GM19351 (cell line): ENCODE data around the gene TRIM43B.
"Not testable (repeated sequence)": the region's sequence is repeated elsewhere in the genome, so short reads cannot be mapped to it uniquely, and the experiment has no call there.

Source experiments
- ATAC-seq: cut with Tn5 transposase; IDR thresholded peaks from one replicate; pipeline ENCODE4 v1.9.1; 2021; ENCODE audit warnings: mild to moderate bottlenecking, moderate library complexity; ENCODE audit not compliant: unreplicated experiment

TRIM43B gene

DNA sequence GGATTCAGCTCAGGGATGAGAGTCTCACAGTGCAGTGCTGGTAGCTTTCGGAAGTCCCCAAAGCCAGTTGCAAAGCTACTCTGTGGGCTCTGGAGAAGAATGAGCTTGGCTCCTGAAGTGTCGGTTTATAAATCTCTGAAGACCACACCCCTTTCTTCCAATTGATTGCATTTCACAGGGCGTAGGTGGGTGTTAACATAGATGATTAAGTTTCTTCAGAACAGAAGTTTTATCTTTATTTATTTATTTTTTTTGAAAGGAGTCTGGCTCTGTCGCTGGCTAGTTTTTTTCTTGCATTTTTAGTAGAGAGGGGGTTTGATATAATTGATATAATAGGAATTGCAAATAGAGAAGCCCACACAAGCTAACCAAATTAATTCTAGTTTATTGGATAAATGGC is at the start of gene TRIM43B:
TSS of gene TRIM43B (minus strand) at position 101 of the 400 bp plus-strand sequence. CDS start 2,040 bp downstream, outside the sequence.
- not testable (repeated sequence) for ATAC-seq

DNA sequence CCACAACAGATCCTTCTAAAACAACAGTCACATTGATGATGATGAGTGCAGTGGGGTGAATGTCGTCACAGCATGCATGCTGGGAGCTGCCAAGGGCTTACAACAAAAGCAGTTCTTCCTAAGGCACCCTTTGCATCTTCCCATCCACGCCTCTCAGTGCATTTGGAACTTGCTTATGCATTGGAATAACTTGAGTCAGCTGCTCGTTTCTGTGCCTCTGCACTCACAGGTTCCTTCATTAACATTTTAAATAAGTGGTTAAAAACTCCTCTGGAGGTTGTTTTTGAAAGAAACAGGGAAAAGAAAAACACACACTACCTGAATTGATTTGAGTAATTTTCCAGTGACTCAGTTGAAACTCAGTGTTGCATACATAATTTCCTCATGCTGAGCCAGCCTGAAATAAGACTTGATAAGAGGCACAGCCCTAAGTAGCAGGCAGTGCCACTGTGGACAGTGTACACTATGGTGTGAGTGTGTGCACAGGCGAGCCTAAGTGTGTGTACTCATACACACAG is 46.8 kb upstream of the TRIM43B start:
- ATAC-seq: no peak

GRCh38 chr2:95530734-95531133 is 46.2 kb upstream of the TRIM43B start:
- peak; percentile 72 for ATAC-seq

DNA sequence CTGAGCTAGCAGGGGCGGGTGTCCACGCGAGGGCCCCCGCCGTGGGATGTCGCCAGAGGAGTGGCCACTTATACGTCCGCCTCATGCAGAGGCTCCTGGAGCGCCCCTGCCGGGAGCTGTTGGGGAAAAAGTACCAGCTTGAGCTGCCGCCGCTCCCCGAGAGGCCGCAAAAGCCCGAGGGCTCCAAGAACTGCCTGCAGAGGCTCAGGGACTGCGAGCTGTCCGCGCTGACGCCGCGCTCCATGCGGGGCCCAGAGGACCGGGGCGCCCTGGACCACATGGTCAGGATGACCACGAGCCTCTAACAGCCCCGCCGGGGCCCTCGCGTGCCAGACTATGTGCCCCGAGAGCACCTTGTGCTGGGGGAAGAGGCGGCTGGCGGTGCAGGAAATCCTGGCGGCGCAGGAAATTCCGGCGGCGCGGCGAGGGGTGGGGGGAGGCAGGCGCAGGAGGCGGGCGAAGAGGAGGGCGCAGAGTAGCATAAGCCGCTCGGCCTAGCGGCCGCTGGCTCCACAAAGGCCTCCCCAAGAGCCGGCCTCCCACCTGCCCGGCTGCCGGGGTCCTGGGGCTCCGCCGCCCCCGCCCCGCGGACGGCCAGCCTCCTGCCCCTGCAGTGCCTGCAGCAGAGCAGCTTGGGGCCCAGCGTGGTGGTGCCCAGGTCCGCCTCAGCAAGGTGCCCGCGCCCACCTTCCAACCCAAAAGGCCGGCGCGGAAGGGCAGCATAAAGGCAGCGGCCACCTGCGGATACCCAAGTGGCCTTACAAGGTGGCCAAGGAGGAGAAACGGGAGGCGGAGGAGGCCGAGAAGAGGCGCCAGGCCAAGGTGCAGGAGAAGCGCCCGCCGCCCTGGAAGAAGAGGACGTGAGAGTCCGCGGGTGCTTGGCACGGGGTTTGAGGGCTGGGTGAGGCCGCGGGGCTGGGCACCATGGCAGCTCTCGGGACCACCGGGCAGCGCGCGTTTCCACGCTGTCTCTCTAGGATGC is 42.1 kb upstream of the TRIM43B start:
- ATAC-seq: peak; percentile 64

DNA sequence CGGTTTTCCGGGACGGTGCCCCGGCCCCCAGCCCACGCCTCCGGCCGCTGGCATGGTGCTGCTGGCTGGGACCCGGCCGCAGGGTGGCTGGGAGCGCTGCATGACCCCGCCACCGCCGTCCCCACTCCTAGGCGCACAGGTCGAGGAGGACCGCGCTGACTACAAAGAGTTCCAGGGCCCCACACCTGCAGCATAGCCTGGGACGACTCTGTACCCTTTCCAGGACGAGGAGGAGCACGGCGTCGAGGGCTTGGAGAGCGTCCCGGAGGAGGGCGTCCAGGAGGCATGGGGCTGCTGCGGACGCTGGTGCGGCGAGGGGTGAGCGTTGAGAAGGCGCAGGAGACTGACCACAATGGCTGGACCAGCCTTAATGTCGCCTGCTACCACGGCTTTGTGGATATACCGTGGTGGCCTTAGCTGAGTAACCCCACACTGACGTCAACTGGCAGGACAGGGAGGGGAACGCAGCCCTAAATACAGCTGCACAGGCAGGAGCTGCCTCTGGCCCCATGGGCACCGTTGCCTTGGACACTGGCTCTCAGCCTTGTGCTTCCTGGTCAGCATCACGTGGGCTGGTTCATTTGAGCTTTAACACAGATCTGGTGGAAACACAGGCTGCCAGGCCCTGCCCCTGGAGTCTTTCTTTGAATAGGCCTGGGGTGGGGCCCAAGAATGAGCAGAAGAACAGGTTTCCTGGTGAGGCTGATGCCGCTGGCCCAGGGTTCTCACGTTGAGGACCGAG is 40.9 kb upstream of the TRIM43B start:
- no peak for ATAC-seq

- no peak for ATAC-seq
Measured at GRCh38 chr2:95524195-95524594, 39.6 kb upstream of the TRIM43B start.

DNA sequence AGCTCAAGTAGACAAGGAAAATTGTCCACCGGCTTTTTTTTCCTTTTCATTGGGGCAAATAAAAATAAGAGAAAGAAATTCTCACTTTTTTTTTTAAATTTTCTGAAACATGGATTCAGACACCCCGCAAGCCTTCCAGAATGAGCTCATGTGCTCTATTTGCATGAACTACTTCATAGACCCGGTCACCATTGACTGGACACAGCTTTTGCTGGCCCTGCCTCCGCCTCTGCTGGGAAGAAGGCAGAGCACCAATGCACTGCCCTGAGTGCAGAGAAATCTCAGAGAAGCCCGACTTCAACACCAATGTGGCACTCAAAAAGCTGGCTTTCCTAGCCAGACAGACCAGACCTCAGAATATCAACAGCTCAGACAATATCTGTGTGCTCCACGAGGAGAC is 30.2 kb upstream of the TRIM43B start:
- ATAC-seq: no peak

DNA sequence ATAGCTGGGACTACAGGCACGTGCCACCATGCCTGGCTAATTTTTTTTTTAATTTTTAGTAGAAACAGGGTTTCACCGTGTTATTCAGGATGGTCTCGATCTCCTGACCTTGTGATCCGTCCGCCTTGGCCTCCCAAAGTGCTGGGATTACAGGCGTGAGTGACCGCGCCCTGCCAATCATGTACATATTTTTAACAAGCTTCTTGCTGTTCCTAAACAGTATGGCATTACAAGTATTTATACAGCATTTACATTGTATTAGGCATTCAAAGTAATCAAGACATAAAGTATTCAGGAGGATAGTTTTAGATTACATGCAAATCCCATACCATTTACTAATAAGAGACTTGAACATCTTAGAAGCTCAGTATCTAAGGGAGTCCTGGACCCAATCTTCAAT is 29.7 kb upstream of the TRIM43B start:
- ATAC-seq: not testable (repeated sequence)

GRCh38 chr2:95509408-95509807 is 24.9 kb upstream of the TRIM43B start:
- ATAC-seq: no peak

- no peak for ATAC-seq
Measured at GRCh38 chr2:95505222-95505621, 20.7 kb upstream of the TRIM43B start.

- ATAC-seq: no peak
Measured at GRCh38 chr2:95500854-95501253, 16.3 kb upstream of the TRIM43B start.

DNA sequence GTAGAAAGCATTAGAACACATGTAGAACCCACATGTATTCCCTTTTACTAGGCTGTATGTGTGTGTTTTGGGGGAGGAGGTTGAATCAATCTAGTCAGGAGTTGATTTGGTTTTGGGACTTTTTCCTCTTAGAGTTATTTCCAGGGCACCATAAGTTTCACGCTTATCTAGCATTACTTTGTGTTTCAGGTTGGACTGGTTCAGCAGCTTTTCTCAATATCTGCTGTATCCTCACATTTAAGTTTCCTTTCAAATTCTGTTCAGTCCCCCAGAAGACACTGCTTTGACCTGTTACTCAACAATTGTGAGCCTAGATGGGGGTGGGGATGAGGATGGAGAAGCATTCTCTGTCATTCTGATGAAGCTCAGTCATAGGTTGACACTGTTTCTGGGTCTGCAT is 7.5 kb upstream of the TRIM43B start:
- ATAC-seq: not testable (repeated sequence)

GRCh38 chr2:95475025-95475424 is 9.5 kb downstream of the TRIM43B start:
- ATAC-seq: not testable (repeated sequence)

- not testable (repeated sequence) for ATAC-seq
Measured at GRCh38 chr2:95467984-95468383, 16.6 kb downstream of the TRIM43B start.

- not testable (repeated sequence) for ATAC-seq
Measured at GRCh38 chr2:95466572-95466971, 18.0 kb downstream of the TRIM43B start.

- not testable (repeated sequence) for ATAC-seq
Measured at GRCh38 chr2:95463292-95463691, 21.3 kb downstream of the TRIM43B start.

- ATAC-seq: not testable (repeated sequence)
Measured at GRCh38 chr2:95445317-95445716, 39.2 kb downstream of the TRIM43B start.

DNA sequence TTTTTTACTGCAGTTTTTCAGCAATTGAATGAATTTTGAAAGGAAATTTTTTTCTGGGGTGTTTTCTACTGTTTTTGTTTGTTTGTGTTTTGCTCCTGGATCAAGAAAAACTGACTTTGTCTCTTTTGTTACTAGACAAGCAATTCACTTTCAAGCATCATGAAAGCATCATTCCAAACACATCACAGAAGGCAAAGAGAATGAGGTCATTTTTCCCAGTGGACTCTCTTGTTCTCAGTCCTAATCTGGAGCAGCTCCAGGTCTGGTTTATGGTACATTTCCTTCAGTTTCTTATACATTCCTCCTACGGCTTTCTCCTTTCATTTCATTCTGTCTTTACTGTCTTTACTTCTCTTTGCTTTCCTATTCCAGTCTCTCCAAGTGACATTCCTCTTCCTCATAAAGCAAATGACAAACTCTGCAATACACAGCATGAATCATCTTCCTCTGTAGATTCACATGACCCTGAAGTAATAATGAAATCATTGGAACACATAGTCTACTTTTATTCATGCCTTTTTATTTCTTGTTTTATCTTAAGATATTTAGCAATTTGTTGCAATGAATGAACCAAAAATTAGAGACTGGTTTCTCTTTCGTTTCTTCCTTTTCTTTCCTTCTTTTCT is 42.0 kb downstream of the TRIM43B start:
- not testable (repeated sequence) for ATAC-seq

GRCh38 chr2:95435872-95436209 is 48.7 kb downstream of the TRIM43B start:
- ATAC-seq: not testable (repeated sequence)

DNA sequence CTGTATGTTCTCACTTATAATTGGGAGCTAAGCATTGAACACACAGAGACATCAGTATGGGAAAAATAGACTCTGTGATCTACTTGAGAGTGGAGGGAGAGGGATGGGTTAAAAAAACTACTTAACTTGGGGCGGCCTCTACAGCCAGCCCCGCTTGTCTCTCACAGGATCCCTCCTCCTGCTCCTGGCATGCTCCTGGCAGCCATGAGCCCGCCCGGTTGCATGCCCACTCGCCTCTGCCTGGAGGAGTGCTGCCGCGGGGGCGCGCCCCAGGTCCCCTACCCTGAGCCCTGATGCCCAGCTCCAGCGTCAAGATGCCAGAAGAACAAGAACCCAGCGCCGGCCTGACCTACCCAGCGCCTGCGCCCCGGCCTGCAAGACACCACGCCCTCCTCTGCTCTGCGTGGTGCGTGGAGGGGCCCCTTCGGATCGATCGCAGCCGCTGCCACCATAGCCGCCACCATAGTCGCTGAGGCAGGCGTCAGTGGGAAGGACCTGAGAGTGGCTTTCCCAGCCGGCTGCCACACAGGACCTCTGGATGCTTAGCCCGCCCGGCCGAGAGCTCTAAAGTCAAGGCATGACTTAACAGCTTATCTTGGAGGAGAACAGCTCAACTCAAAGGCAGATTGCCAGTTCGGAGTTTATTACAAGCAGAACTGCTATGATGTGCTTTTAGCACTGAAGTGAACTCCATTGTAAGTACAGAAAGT is 49.2 kb downstream of the TRIM43B start:
- not testable (repeated sequence) for ATAC-seq
